Fibroblast of lung (primary cell): ENCODE measurements around the gene NF1. TPM values are rescaled to one million over a fixed set of nuclear protein-coding genes. Genes with fewer than 3 reads are reported as not detected.

ENCODE experiments used
- DNase-seq, 2 donors: peaks; one replicate each; pipeline versions ENCODE4 v3.0.0 to v3.0.0-alpha.2; 2010; ENCODE audit warnings: low read depth in 2 of 2
- H2AFZ ChIP-seq: 2 replicates; pipeline ENCODE4 v1.5.1; 2012; ENCODE audit warnings: low read length, control low read depth, inconsistent platforms
- H3K27ac ChIP-seq: 2 replicates; pipeline ENCODE4 v1.5.1; 2011; ENCODE audit warnings: low read length, control low read depth; ENCODE audit not compliant: insufficient read depth
- H3K27me3 ChIP-seq: 2 replicates; pipeline ENCODE4 v1.5.1; 2011; ENCODE audit warnings: mild to moderate bottlenecking, low read length; ENCODE audit not compliant: control insufficient read depth, insufficient read depth
- H3K36me3 ChIP-seq: 2 replicates; pipeline ENCODE4 v1.5.1; 2011; ENCODE audit warnings: low read length; ENCODE audit not compliant: control insufficient read depth, insufficient read depth
- H3K4me1 ChIP-seq: 2 replicates; pipeline ENCODE4 v1.5.1; 2011; ENCODE audit warnings: low read length; ENCODE audit not compliant: control insufficient read depth, insufficient read depth; ENCODE audit errors: extremely low read depth
- H3K4me2 ChIP-seq: 2 replicates; pipeline ENCODE4 v1.5.1; 2011; ENCODE audit warnings: low read length, control low read depth; ENCODE audit not compliant: insufficient read depth; ENCODE audit errors: extremely low read depth
- H3K4me3 ChIP-seq, 4 experiments: fragments of 200-600 bp in 1 of 4; sonication (generic) in 1 of 4; replicated peaks in 1 of 4; 2 replicates each; pipeline ENCODE4 v1.5.1; 2011 to 2016; ENCODE audit warnings: low read length in 4 of 4, low read depth in 3 of 4, mild to moderate bottlenecking in 3 of 4, control low read depth in 2 of 4, inconsistent platforms in 1 of 4, mixed read lengths in 1 of 4; ENCODE audit not compliant: insufficient read depth in 1 of 4; ENCODE audit errors: control extremely low read depth in 1 of 4
- H3K79me2 ChIP-seq: 2 replicates; pipeline ENCODE4 v1.5.1; 2012; ENCODE audit warnings: mild to moderate bottlenecking, low read length, inconsistent platforms; ENCODE audit not compliant: control insufficient read depth, insufficient read depth
- H3K9ac ChIP-seq: 2 replicates; pipeline ENCODE4 v1.5.1; 2011; ENCODE audit warnings: mild to moderate bottlenecking, low read length, control low read depth; ENCODE audit not compliant: insufficient read depth
- H3K9me3 ChIP-seq: 2 replicates; pipeline ENCODE4 v1.5.1; 2012; ENCODE audit warnings: low read depth, low read length; ENCODE audit not compliant: control insufficient read depth, insufficient read depth
- H4K20me1 ChIP-seq: 2 replicates; pipeline ENCODE4 v1.5.1; 2011; ENCODE audit warnings: low read length; ENCODE audit not compliant: control insufficient read depth, insufficient read depth; ENCODE audit errors: extremely low read depth
- CTCF ChIP-seq, 2 donors: IDR thresholded peaks in 1 of 2; conservative IDR thresholded peaks in 1 of 2; 1 replicate in 1 of 2; 2 replicates in 1 of 2; pipeline ENCODE4 v1.5.1; 2011 to 2012; ENCODE audit warnings: low read length in 2 of 2, control low read depth in 1 of 2, inconsistent platforms in 1 of 2, low read depth in 1 of 2, mild to moderate bottlenecking in 1 of 2
- EZH2 ChIP-seq: IDR thresholded peaks from 2 replicates; pipeline ENCODE4 v1.5.1; 2012; ENCODE audit warnings: low read length, control low read depth, mild to moderate bottlenecking; ENCODE audit errors: missing control alignments
- polyA plus RNA-seq, 2 donors: library from polyadenylated mRNA; depleted of rRNA in 1 of 2; stranded (reverse) in 1 of 2; unstranded in 1 of 2; fragments of >200 nt; gene quantifications; 2 replicates each; pipeline ENCODE4 v1.2.1, GENCODE V29; 2011 to 2012; ENCODE audit warnings: missing spikeins in 1 of 2
- total RNA-seq: library from RNA; depleted of rRNA; stranded (reverse); fragments of >200 nt; gene quantifications from 2 replicates; pipeline ENCODE4 v1.2.1, GENCODE V29; 2014

NF1 gene
- total and polyA plus RNA-seq, 2 donors (not counting 1 experiment from before 2014, with no cell fraction given) = 52.8 to 78.8 TPM

- no peaks in the 10 kb centered on the region for H3K27me3 ChIP-seq
- TF ChIP-seq CTCF (conservative IDR thresholded peaks at IDR 0.05 in 1 of 2, IDR thresholded peaks at IDR 0.05 in 1 of 2; ENCODE audit: low read depth in 1 of 2, low read length in 2 of 2) (no peak), EZH2 (no peak)
- H3K4me2 ChIP-seq = no peak overlapping the region
- H3K27ac ChIP-seq = no peak overlapping the region
- H3K36me3 ChIP-seq = no peaks in the 10 kb centered on the region
- DNase-seq = peak in 1 of 2 donors; percentile 57
- no peaks in the 10 kb centered on the region for H3K9me3 ChIP-seq
- H3K4me1 ChIP-seq = peaks cover 6% of the 10 kb centered on the region
- no peaks in the 10 kb centered on the region for H4K20me1 ChIP-seq
- no peak overlapping the region for H2AFZ ChIP-seq
- H3K79me2 ChIP-seq = no peaks in the 10 kb centered on the region
- H3K4me3 ChIP-seq = no peak overlapping the region
- H3K9ac ChIP-seq = no peak overlapping the region
Observed at GRCh38 chr17:31202968-31203367, 108.2 kb downstream of the NF1 start.

GRCh38 chr17:31211352-31212012 is 116.7 kb downstream of the NF1 start:
- peaks cover 6% of the 10 kb centered on the region for H3K4me1 ChIP-seq
- no peaks in the 10 kb centered on the region for H3K79me2 ChIP-seq
- TF ChIP-seq CTCF (conservative IDR thresholded peaks at IDR 0.05 in 1 of 2, IDR thresholded peaks at IDR 0.05 in 1 of 2; ENCODE audit: low read depth in 1 of 2, low read length in 2 of 2) (no peak), EZH2 (no peak)
- DNase-seq = peak in 1 of 2 donors; percentile 18
- no peaks in the 10 kb centered on the region for H3K36me3 ChIP-seq
- H3K4me3 ChIP-seq = no peak overlapping the region
- H3K27ac ChIP-seq = no peak overlapping the region
- H4K20me1 ChIP-seq = no peaks in the 10 kb centered on the region
- no peak overlapping the region for H3K9ac ChIP-seq
- H3K4me2 ChIP-seq = no peak overlapping the region
- H2AFZ ChIP-seq = no peak overlapping the region
- no peaks in the 10 kb centered on the region for H3K27me3 ChIP-seq
- H3K9me3 ChIP-seq = no peaks in the 10 kb centered on the region

DNA sequence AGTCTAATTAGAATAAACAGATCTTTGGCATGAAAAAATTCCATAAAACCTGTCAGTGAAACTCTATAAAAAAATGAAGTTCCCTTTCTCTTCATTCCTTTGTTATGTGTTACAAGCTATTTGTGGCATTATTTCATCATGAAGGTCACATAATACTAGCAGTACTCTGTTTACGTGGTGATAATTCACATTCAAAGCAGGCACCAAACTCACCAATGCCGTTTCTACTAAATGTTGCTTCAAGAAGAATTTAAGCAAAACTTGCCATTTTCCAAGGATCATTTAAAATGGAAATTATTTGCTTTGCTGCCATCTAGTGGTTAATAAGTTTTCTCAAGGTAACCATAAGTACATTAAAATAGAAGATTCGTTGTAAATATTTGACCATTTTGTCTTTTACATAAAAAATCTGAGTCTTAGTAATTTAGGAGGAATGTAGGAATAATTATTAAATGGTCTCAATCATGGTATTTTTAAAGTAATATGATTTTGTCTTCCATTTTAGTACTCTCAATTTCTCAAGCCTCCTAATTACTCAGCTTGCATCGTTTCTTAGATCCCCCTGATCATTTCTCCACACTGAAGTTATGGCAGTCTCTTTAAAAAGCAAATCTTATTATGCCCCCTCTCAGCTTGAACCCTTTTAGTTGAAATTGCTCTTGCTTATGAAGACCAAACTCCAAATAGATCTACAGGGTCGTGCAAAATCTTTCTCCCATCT is 121.4 kb downstream of the NF1 start:
- Histone ChIP-seq H3K9ac (no peak overlapping the region), H3K27ac (peak overlapping the region; percentile 17)

More for the DNA sequence above, 121.4 kb downstream of the NF1 start:
- Histone ChIP-seq H3K4me2 (peak overlapping the region; percentile 15), H3K4me3 (no peak overlapping the region), H3K79me2 (no peaks in the 10 kb centered on the region), H3K4me1 (peaks cover 8% of the 10 kb centered on the region), H3K36me3 (peaks cover 2% of the 10 kb centered on the region), H2AFZ (no peak overlapping the region), H3K27me3 (no peaks in the 10 kb centered on the region), H3K9me3 (no peaks in the 10 kb centered on the region), H4K20me1 (no peaks in the 10 kb centered on the region)
- DNase-seq = peak; percentile 77 to 89
- no peak for TF ChIP-seq EZH2
- peak in 1 of 2 donors; percentile 22 for TF ChIP-seq CTCF (conservative IDR thresholded peaks at IDR 0.05 in 1 of 2, IDR thresholded peaks at IDR 0.05 in 1 of 2; ENCODE audit: low read depth in 1 of 2, low read length in 2 of 2)
